ENCODE data around the gene FNDC5. TPM values are rescaled to one million over a fixed set of nuclear protein-coding genes. Genes with fewer than 3 reads are reported as not detected.

The FNDC5 gene
- polyA plus RNA-seq, 1 donor from 2014 or later, result 21.6 TPM

DNA sequence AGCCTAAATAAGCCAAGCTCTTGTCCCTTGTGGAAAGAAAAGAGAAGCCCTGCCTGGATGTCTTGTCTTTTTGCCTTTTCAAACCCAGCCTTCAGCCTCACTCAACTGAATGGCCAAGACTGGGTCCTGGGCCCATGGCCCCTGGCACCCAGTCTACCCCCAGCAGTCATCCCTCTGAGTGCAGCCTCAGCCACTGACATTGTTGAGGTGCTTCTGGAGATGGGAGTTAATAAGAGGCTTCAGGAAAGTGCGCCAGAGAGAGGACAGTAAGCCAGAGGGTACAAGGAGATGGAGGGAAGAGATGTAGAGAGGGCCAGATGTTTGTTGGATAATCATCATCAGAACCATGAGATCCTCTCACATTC lies 6.8 kb downstream of the FNDC5 start:
- H4K20me1 ChIP-seq (ENCODE audit: insufficient read depth), result no peaks in the 10 kb centered on the region
- H3K27me3 ChIP-seq (ENCODE audit: insufficient read depth, low read depth, low read length), result no peaks in the 10 kb centered on the region
- H2AFZ ChIP-seq (ENCODE audit: low read depth, low read length), result no peak overlapping the region
- H3K4me3 ChIP-seq (ENCODE audit: low read length), result no peak overlapping the region
- no peak overlapping the region for H3K4me2 ChIP-seq (ENCODE audit: low read length)
- no peaks in the 10 kb centered on the region for H3K9me3 ChIP-seq (ENCODE audit: low read length)
- TF ChIP-seq POLR2AphosphoS5 (IDR thresholded peaks at IDR 0.05) (no peak), RAD21 (conservative IDR thresholded peaks at IDR 0.05) (no peak), EP300 (conservative IDR thresholded peaks at IDR 0.05; ENCODE audit: poor library complexity, severe bottlenecking) (no peak), CTCF (IDR thresholded peaks at IDR 0.05; ENCODE audit: poor library complexity, severe bottlenecking) (no peak), TAF1 (IDR thresholded peaks at IDR 0.05; ENCODE audit: low read depth) (no peak), REST (IDR thresholded peaks at IDR 0.05; ENCODE audit: borderline replicate concordance) (no peak), EZH2 (IDR thresholded peaks at IDR 0.05; ENCODE audit: borderline replicate concordance, insufficient read depth, low read length, poor library complexity, severe bottlenecking) (no peak), SMC3 (conservative IDR thresholded peaks at IDR 0.05; ENCODE audit: poor library complexity) (no peak), MXI1 (conservative IDR thresholded peaks at IDR 0.05; ENCODE audit: poor library complexity, severe bottlenecking) (no peak)
- H3K27ac ChIP-seq (ENCODE audit: low read length), result no peak overlapping the region
- H3K9me2 ChIP-seq (ENCODE audit: insufficient read depth, low read length), result no peaks in the 10 kb centered on the region
- no peaks in the 10 kb centered on the region for H3F3A ChIP-seq (ENCODE audit: insufficient read depth, low read length, poor library complexity, severe bottlenecking)
- no peak overlapping the region for H3K9ac ChIP-seq (ENCODE audit: low read length)
- no peaks in the 10 kb centered on the region for H3K36me3 ChIP-seq (ENCODE audit: insufficient read depth, low read length)
- no peaks in the 10 kb centered on the region for H3K79me2 ChIP-seq (replicated peaks; ENCODE audit: insufficient read depth, low read length)

- H3K79me2 ChIP-seq (replicated peaks; ENCODE audit: insufficient read depth, low read length), result no peaks in the 10 kb centered on the region
- no peak overlapping the region for H3K4me3 ChIP-seq (ENCODE audit: low read length)
- H3K36me3 ChIP-seq (ENCODE audit: insufficient read depth, low read length), result no peaks in the 10 kb centered on the region
- no peak overlapping the region for H3K27ac ChIP-seq (ENCODE audit: low read length)
- H3K27me3 ChIP-seq (ENCODE audit: insufficient read depth, low read depth, low read length), result no peaks in the 10 kb centered on the region
- no peak overlapping the region for H2AFZ ChIP-seq (ENCODE audit: low read depth, low read length)
- H3K9me3 ChIP-seq (ENCODE audit: low read length), result no peaks in the 10 kb centered on the region
- no peak for TF ChIP-seq REST (IDR thresholded peaks at IDR 0.05; ENCODE audit: borderline replicate concordance)
- TF ChIP-seq POLR2AphosphoS5 (IDR thresholded peaks at IDR 0.05), result no peak
- TF ChIP-seq EZH2 (IDR thresholded peaks at IDR 0.05; ENCODE audit: borderline replicate concordance, insufficient read depth, low read length, poor library complexity, severe bottlenecking), result no peak
- TF ChIP-seq SMC3 (conservative IDR thresholded peaks at IDR 0.05; ENCODE audit: poor library complexity), result no peak
- TF ChIP-seq MXI1 (conservative IDR thresholded peaks at IDR 0.05; ENCODE audit: poor library complexity, severe bottlenecking), result no peak
- TF ChIP-seq CTCF (IDR thresholded peaks at IDR 0.05; ENCODE audit: poor library complexity, severe bottlenecking), result no peak
- no peak for TF ChIP-seq EP300 (conservative IDR thresholded peaks at IDR 0.05; ENCODE audit: poor library complexity, severe bottlenecking)
- TF ChIP-seq RAD21 (conservative IDR thresholded peaks at IDR 0.05), result no peak
- no peak for TF ChIP-seq TAF1 (IDR thresholded peaks at IDR 0.05; ENCODE audit: low read depth)
- H3K9me2 ChIP-seq (ENCODE audit: insufficient read depth, low read length), result no peaks in the 10 kb centered on the region
- H3K4me2 ChIP-seq (ENCODE audit: low read length), result no peak overlapping the region
- H3F3A ChIP-seq (ENCODE audit: insufficient read depth, low read length, poor library complexity, severe bottlenecking), result no peaks in the 10 kb centered on the region
- no peaks in the 10 kb centered on the region for H4K20me1 ChIP-seq (ENCODE audit: insufficient read depth)
- H3K9ac ChIP-seq (ENCODE audit: low read length), result no peak overlapping the region
These were observed 7.4 kb downstream of the FNDC5 start for GRCh38 chr1:32863218-32863880.

Data from neural cell (in vitro differentiated cells).